Activated T-cell treated with anti-CD3 and anti-CD28 coated beads, Interleukin-2, amount 50 U/mL, for 72 hours (primary cell): ENCODE data around the gene CRADD. TPM values are rescaled to one million over a fixed set of nuclear protein-coding genes. Genes with fewer than 3 reads are reported as not detected.

Experiments used
- total RNA-seq, 2 donors: library from RNA; stranded (reverse); gene quantifications; one replicate each; pipeline ENCODE4 v1.2.3, GENCODE V29; 2022

CRADD gene
- total RNA-seq, 2 donors from 2014 or later = 8.6 to 9.1 TPM

Other genes starting within 250 kb of the CRADD start
- 100 to 1,000 TPM; 116 to 125 TPM for gene UBE2N, start 235.4 kb upstream of the CRADD start, total RNA-seq
- 10 to 100 TPM; 54.2 to 68.3 TPM for gene MRPL42, start 209.9 kb upstream of the CRADD start, total RNA-seq
- 10 to 100 TPM; 32.3 to 37.2 TPM for gene SOCS2, start 104.7 kb upstream of the CRADD start, total RNA-seq